SJSA1 (cell line): ENCODE results near the gene FXYD3. TPM values are rescaled to one million over a fixed set of nuclear protein-coding genes. Genes with fewer than 3 reads are reported as not detected.
"Not testable (repeated sequence)": the region's sequence is repeated elsewhere in the genome, so short reads cannot be mapped to it uniquely, and the experiment has no call there.

Experiments used
- DNase-seq, 2 experiments: peaks; one replicate each; pipeline ENCODE4 v3.0.0-alpha.2; 2015 to 2020; ENCODE audit warnings: low spot score in 2 of 2, low read depth in 1 of 2
- H3K27ac ChIP-seq: fragments of 250-450 bp; sonication (Bioruptor Pico); 2 replicates; pipeline ENCODE4 v1.5.1; 2020; ENCODE audit warnings: mild to moderate bottlenecking, moderate library complexity
- H3K27me3 ChIP-seq: fragments of 250-450 bp; sonication (Bioruptor Pico); replicated peaks from 2 replicates; pipeline ENCODE4 v1.5.1; 2020; ENCODE audit warnings: mild to moderate bottlenecking, moderate library complexity
- H3K36me3 ChIP-seq: fragments of 250-450 bp; sonication (Bioruptor Pico); 2 replicates; pipeline ENCODE4 v1.5.1; 2020; ENCODE audit warnings: mild to moderate bottlenecking
- H3K4me1 ChIP-seq: fragments of 250-450 bp; sonication (Bioruptor Pico); replicated peaks from 2 replicates; pipeline ENCODE4 v1.6.1; 2021; ENCODE audit warnings: mild to moderate bottlenecking
- H3K4me3 ChIP-seq: fragments of 250-450 bp; sonication (Bioruptor Pico); 2 replicates; pipeline ENCODE4 v1.5.1; 2020; ENCODE audit warnings: mild to moderate bottlenecking
- H3K9me3 ChIP-seq: fragments of 250-450 bp; sonication (Bioruptor Pico); replicated peaks from 2 replicates; pipeline ENCODE4 v1.5.1; 2020; ENCODE audit warnings: mild to moderate bottlenecking
- total RNA-seq: library from RNA; depleted of rRNA; stranded (reverse); fragments of >200 nt; shearing (Covaris generic); gene quantifications from 2 replicates; pipeline ENCODE4 v1.2.3, GENCODE V29; 2014

FXYD3 gene
- total RNA-seq, 1 experiment from 2014 or later = not detected

DNA sequence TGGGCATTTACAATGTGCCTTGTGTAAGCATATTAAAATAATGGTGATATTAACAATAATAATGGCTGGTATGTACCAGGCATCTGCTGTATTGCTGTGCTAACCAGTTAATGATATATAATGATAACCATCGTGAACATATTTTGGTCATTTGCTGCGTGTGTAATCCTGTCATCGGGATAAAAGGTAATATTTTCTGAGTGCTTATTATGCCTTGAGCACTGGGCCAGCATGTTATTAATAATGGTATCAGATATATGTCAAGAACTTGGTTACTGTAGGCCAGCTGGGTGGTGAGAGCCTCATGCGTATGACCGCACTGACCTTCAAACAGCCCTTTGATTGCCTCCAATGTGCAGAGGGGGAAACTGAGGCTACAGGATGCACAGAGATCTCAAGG is 22.2 kb upstream of the FXYD3 start:
- DNase-seq = no peak
- Histone ChIP-seq H3K4me3 (no peak overlapping the region), H3K27ac (no peak overlapping the region), H3K27me3 (no peaks in the 10 kb centered on the region), H3K9me3 (no peaks in the 10 kb centered on the region), H3K36me3 (no peaks in the 10 kb centered on the region), H3K4me1 (peaks cover 11% of the 10 kb centered on the region)

GRCh38 chr19:35093941-35094647 is 21.5 kb upstream of the FXYD3 start:
- H3K27ac ChIP-seq = no peak overlapping the region
- H3K27me3 ChIP-seq = no peaks in the 10 kb centered on the region

DNA sequence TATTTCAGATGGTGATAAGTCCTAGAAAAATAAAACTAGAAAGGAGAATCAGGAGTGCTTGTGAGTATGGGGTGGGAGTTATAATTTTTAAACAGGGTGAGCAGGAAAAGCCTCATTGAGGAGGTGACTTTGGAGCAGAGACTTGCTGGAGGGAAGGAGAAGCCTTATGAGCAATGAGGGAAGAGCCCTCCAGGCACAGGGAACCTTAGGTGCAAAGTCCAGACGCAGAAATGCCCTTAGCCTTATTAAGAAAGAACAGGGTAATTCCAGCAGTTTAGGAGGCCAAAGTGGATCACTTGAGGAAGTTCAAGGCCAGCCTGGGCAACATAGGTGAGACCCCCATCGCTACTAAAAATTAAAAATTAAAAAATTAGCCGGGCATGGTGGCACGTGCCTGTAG is 21.0 kb upstream of the FXYD3 start:
- Histone ChIP-seq H3K4me3 (no peak overlapping the region), H3K9me3 (no peaks in the 10 kb centered on the region), H3K36me3 (no peaks in the 10 kb centered on the region), H3K27ac (no peak overlapping the region), H3K27me3 (no peaks in the 10 kb centered on the region), H3K4me1 (no peaks in the 10 kb centered on the region; the same call in 1 of the 2 replicates)
- DNase-seq = no peak

More at GRCh38 chr19:35093941-35094647, 21.5 kb upstream of the FXYD3 start:
- Histone ChIP-seq H3K36me3 (no peaks in the 10 kb centered on the region), H3K4me1 (peaks cover 4% of the 10 kb centered on the region), H3K4me3 (no peak overlapping the region), H3K9me3 (no peaks in the 10 kb centered on the region)
- no peak for DNase-seq

DNA sequence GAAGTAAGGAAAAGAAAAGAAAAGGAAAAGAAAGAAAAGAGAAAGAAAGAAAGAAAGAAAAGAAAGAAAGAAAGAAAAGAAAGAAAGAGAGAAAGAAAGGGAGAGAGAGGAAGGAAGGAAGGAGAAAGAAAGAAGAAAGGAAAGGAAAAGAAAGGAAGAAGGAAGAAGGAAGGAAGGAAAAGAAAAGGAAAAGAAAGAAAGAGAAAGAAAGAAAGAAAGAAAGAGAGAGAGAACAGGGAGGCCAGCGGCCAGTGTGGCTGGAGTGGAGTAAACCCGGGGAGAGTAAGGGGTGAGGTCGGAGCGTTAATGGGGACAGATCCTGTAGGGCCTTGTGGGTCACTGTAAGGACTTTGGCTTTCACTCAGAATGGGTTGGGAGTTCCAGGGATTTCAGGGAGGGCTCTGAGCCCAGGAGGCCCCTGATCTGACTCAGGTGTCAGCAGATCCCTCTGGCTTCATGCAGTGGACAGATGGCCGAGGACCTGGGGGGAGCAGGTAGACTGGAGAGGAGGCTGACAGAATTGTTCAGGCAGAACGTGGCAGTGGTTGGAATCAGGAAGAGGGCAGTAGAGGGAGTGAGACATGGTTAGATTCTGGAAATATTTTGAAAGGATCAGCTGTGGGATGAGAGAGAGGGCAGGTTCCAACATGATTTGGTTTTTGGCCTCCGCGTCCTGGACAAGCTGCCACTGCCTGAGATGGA is 19.8 kb upstream of the FXYD3 start:
- no peak overlapping the region for H3K4me3 ChIP-seq
- no peak overlapping the region for H3K27ac ChIP-seq
- no peak for DNase-seq
- no peaks in the 10 kb centered on the region for H3K9me3 ChIP-seq
- H3K27me3 ChIP-seq = no peaks in the 10 kb centered on the region
- no peaks in the 10 kb centered on the region for H3K36me3 ChIP-seq
- no peaks in the 10 kb centered on the region; the same call in 1 of the 2 replicates for H3K4me1 ChIP-seq

GRCh38 chr19:35098413-35099049 is 17.1 kb upstream of the FXYD3 start:
- Histone ChIP-seq H3K27me3 (no peaks in the 10 kb centered on the region), H3K4me1 (no peaks in the 10 kb centered on the region), H3K27ac (no peak overlapping the region), H3K4me3 (no peak overlapping the region), H3K9me3 (no peaks in the 10 kb centered on the region), H3K36me3 (no peaks in the 10 kb centered on the region)
- no peak for DNase-seq

DNA sequence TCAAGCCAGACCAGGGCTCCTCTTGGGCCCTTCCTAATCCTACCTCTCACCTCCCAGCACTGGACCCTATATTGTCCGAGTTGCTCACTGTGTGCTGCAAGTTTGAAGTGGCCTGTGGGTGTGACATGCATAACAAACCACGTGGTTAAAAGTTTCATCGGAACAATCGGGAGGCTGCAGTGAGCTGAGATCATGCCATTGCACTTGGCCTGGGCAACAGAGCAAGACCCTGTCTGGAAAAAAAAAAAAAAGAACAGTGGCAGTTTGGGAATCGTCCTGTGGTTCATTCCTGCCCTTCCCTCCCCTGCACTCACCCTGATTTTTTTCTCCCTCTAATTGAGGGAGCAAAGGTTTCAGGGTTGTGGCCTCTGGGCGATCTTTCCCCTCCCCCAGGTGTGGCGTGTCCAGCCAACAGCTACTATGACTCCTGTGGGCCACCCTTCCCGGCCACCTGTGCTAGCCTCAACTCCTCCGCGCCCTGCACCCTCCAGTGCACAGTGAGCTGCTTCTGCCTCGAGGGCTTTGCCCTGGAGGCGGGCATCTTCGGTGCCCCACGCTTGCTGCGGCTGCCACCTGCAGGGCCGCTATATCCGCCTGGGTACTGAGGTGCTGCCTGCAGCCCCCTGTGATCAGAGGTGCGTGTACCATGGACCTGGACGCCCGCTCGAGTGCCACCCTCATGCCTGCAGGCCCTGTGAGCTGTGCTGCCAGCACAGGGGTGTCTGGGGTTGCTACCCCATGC is 16.3 kb upstream of the FXYD3 start:
- no peaks in the 10 kb centered on the region for H3K9me3 ChIP-seq
- no peak overlapping the region for H3K27ac ChIP-seq
- H3K4me3 ChIP-seq = no peak overlapping the region
- no peaks in the 10 kb centered on the region for H3K36me3 ChIP-seq
- no peaks in the 10 kb centered on the region for H3K4me1 ChIP-seq
- DNase-seq = no peak
- H3K27me3 ChIP-seq = no peaks in the 10 kb centered on the region

DNA sequence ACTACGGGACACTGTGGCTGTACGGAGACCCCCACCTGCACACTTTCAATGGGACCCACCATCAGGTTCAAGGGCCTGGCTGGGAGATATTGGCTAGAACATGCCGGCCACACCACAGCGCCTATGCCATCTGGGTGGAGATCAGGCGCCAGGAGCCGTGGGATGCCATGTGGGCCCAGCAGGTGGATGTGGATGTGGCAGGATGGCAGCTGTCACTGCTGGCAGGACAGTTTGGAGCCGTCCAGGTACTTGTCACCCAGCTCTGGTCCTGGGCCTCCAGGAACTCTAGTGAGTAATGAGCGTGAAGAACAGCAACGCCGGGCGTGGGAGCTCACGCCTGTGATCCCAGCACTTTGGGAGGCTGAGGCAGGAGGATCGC is 15.7 kb upstream of the FXYD3 start:
- no peak overlapping the region for H3K4me3 ChIP-seq
- no peaks in the 10 kb centered on the region for H3K9me3 ChIP-seq
- no peaks in the 10 kb centered on the region for H3K36me3 ChIP-seq
- H3K27me3 ChIP-seq = no peaks in the 10 kb centered on the region
- no peaks in the 10 kb centered on the region for H3K4me1 ChIP-seq
- H3K27ac ChIP-seq = no peak overlapping the region
- no peak for DNase-seq

GRCh38 chr19:35100588-35101533 is 14.8 kb upstream of the FXYD3 start:
- Histone ChIP-seq H3K36me3 (no peaks in the 10 kb centered on the region), H3K9me3 (no peaks in the 10 kb centered on the region), H3K27ac (no peak overlapping the region), H3K4me3 (no peak overlapping the region), H3K27me3 (no peaks in the 10 kb centered on the region), H3K4me1 (no peaks in the 10 kb centered on the region)
- DNase-seq = no peak

- H3K4me1 ChIP-seq, H3K27ac ChIP-seq, DNase-seq, H3K9me3 ChIP-seq, H3K4me3 ChIP-seq, H3K36me3 ChIP-seq, H3K27me3 ChIP-seq: not testable (repeated sequence)
Observed at GRCh38 chr19:35101949-35102348, 13.7 kb upstream of the FXYD3 start.

DNA sequence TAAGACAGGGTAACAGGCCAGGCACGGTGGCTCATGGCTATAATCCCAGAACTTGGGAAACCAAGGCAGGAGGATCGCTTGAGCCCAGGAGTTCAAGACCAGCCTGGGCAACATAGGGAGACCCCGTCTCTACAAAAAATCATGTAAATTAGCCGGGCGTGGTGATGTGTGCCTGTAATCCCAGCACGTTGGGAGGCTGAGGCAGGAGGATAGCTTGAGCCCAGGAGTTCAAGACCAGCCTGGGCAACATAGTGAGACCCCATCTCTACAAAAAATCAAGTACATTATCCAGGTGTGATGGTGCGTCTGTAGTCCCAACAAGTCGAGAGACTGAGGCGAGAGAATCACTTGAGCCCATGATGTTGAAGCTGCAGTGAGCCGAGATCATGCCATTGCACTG is 12.0 kb upstream of the FXYD3 start:
- H3K9me3 ChIP-seq, H3K36me3 ChIP-seq, H3K4me1 ChIP-seq, H3K27me3 ChIP-seq, H3K27ac ChIP-seq, DNase-seq, H3K4me3 ChIP-seq: not testable (repeated sequence)

GRCh38 chr19:35104361-35104760 is 11.3 kb upstream of the FXYD3 start:
- H3K27ac ChIP-seq = no peak overlapping the region
- H3K4me1 ChIP-seq = no peaks in the 10 kb centered on the region; the same call in 1 of the 2 replicates
- H3K27me3 ChIP-seq = no peaks in the 10 kb centered on the region
- DNase-seq = no peak
- no peaks in the 10 kb centered on the region for H3K9me3 ChIP-seq
- no peak overlapping the region for H3K4me3 ChIP-seq
- no peaks in the 10 kb centered on the region for H3K36me3 ChIP-seq

DNA sequence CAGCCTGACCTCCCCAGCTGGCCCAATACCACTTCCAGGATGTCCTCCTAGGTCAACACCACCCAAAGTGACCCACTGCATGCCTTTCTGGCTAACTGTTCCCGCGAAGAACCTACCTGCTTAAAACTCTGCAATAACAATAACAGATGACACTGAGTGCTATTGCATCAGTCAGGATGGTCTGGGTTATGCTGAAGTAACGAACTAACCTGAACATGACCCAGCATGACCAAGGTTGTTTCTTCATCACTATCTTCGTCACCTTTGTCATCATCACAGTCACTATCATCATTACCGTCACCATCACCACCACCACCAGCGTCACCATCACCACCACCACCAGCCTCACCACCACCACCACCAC is 10.6 kb upstream of the FXYD3 start:
- no peak for DNase-seq
- no peaks in the 10 kb centered on the region for H3K36me3 ChIP-seq
- no peaks in the 10 kb centered on the region for H3K9me3 ChIP-seq
- H3K27me3 ChIP-seq = no peaks in the 10 kb centered on the region
- no peak overlapping the region for H3K27ac ChIP-seq
- no peaks in the 10 kb centered on the region; the same call in 1 of the 2 replicates for H3K4me1 ChIP-seq
- no peak overlapping the region for H3K4me3 ChIP-seq
